ENCODE data around the gene UBE2L6.

- no peak for TF ChIP-seq CTCF (IDR thresholded peaks at IDR 0.05)
- no peak for TF ChIP-seq POLR2A (IDR thresholded peaks at IDR 0.05)
Observed at GRCh38 chr11:57513452-57513795, 54.0 kb downstream of the UBE2L6 start.
